ENCODE results near the gene CHST13. TPM values are rescaled to one million over a fixed set of nuclear protein-coding genes. Genes with fewer than 3 reads are reported as not detected.

The CHST13 gene
- total RNA-seq, 1 donor from 2014 or later = 4.2 TPM

DNA sequence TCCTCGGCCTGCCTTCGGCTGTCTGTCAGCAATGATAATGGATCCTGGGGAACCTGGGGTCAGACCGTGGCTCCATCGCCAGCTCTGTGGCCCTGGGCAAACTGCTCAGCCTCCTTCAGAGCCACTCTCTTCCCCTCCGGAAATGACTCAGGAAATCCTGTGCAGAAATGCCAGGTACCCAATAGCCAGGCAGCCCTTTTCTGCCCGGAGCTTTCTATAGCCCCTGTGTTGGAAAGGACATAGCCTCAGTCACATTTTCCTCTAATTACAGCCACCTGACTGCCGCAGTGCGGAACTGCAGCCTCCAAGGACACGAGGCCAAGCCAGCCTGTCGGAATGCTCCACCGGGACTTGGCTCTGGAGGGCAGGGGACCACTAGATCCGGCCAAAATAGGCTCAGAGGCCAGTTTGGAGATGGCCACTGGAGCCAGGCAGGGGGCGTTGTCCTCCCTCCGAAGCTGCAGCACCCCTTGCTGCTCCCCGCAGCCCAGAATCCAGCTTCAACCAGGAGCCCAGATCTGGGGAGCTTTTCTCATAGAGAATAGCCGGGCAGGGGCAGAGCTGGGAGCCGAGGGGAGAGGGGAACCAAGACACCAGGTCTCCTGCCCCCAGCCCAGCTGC, 36.7 kb upstream of the CHST13 start:
- intact Hi-C loops (cut with DNase I) = no loop called here
- Histone ChIP-seq H3K4me1 (peaks cover 13% of the 10 kb centered on the region), H3K36me3 (no peaks in the 10 kb centered on the region), H3K27ac (no peak overlapping the region), H3K4me3 (no peak overlapping the region), H3K9me3 (no peaks in the 10 kb centered on the region), H3K27me3 (no peaks in the 10 kb centered on the region)
- peak in 1 of 2 donors; percentile 46 for TF ChIP-seq POLR2AphosphoS5 (IDR thresholded peaks at IDR 0.05; ENCODE audit: insufficient read depth in 1 of 2, low read depth in 1 of 2)
- TF ChIP-seq CTCF (IDR thresholded peaks at IDR 0.05) = peak in 1 of 3 experiments; percentile 19
- TF ChIP-seq POLR2A (IDR thresholded peaks at IDR 0.05) = no peak
- DNase-seq (ENCODE audit: extremely low spot score in 2 of 2) = no peak

GRCh38 chr3:126488185-126488584, 35.8 kb upstream of the CHST13 start:
- Histone ChIP-seq H3K4me1 (peaks cover 13% of the 10 kb centered on the region), H3K4me3 (no peak overlapping the region), H3K27ac (no peak overlapping the region), H3K36me3 (no peaks in the 10 kb centered on the region), H3K27me3 (no peaks in the 10 kb centered on the region), H3K9me3 (no peaks in the 10 kb centered on the region)
- TF ChIP-seq POLR2AphosphoS5 (IDR thresholded peaks at IDR 0.05; ENCODE audit: insufficient read depth in 1 of 2, low read depth in 1 of 2) (no peak), POLR2A (IDR thresholded peaks at IDR 0.05) (no peak), CTCF (IDR thresholded peaks at IDR 0.05) (no peak)
- DNase-seq (ENCODE audit: extremely low spot score in 2 of 2) = no peak
- intact Hi-C loops (cut with DNase I) = no loop called here

- Histone ChIP-seq H3K4me1 (peaks cover 14% of the 10 kb centered on the region), H3K27ac (no peak overlapping the region), H3K9me3 (no peaks in the 10 kb centered on the region), H3K4me3 (no peak overlapping the region), H3K36me3 (no peaks in the 10 kb centered on the region), H3K27me3 (no peaks in the 10 kb centered on the region)
- TF ChIP-seq CTCF (IDR thresholded peaks at IDR 0.05) (no peak), POLR2A (IDR thresholded peaks at IDR 0.05) (no peak), POLR2AphosphoS5 (IDR thresholded peaks at IDR 0.05; ENCODE audit: insufficient read depth in 1 of 2, low read depth in 1 of 2) (no peak)
- intact Hi-C loops (cut with DNase I) = no loop called here
- no peak for DNase-seq (ENCODE audit: extremely low spot score in 2 of 2)
Observed at GRCh38 chr3:126488886-126489569, 34.9 kb upstream of the CHST13 start.

DNA sequence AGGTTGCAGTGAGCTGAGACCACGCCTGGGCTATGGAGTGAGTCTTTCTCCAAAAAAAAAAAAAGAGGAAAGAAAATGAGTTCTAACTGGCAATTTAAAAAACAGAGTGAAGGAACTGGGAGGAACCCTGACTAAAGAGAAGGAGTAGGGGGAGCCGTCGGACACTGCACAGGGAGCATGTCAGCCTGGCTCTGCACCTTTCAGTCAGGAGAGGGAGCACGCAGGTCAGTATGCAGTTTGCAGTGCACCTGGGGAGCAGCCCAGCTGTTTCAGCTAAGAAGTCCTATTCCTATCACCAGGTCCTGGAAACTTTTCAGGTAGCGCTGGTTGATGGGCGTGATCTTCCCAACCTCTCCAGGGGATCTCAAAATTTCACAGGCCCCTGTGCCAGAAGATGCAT, 33.3 kb upstream of the CHST13 start:
- no peak for TF ChIP-seq POLR2A (IDR thresholded peaks at IDR 0.05)

DNA sequence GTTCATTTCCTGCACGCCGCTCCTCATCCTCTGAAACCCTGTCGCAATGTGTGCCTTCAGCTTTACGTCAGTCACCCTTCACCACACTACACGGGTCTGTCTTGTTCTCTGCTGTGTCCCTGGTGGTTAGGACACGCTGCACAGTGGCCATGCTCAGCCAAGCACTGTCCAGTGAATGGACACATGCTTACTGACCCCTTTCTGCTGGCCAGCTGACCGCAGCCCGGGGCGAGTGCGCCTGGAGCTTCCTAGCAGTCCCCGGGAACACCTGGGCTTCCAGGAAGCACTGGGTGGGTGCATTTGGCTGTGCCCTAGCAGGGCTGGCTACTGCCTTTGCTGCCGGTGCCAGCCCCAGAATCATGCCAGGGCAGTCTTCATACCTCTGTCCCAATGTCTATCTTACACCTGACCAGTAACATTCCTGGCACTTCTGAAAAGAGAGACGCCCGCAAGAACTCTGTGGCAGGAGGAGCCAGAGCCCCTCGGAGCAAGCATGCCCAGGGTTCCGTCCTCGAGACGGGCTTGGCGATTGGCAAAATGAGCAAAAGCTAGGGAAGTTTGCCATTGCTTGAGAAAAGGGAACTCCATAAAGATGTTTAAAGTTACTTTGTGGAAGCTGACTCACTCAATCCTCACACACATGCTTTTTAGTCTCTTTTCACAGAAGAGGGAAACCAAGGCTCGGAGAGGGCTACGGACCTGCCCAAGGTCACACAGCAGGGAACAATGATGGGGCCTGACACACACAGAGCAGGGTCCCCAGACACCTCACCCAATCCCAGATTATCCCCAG, 32.5 kb upstream of the CHST13 start:
- TF ChIP-seq CTCF (IDR thresholded peaks at IDR 0.05) (no peak), POLR2A (IDR thresholded peaks at IDR 0.05) (no peak)
- Histone ChIP-seq H3K36me3 (no peaks in the 10 kb centered on the region), H3K27ac (no peak overlapping the region), H3K9me3 (no peaks in the 10 kb centered on the region), H3K4me3 (no peak overlapping the region), H3K4me1 (peaks cover 15% of the 10 kb centered on the region), H3K27me3 (no peaks in the 10 kb centered on the region)
- intact Hi-C loops (cut with DNase I) = no loop called here
- no peak for DNase-seq (ENCODE audit: extremely low spot score in 2 of 2)

More for the DNA sequence above, 33.3 kb upstream of the CHST13 start:
- no peaks in the 10 kb centered on the region for H3K27me3 ChIP-seq
- DNase-seq (ENCODE audit: extremely low spot score in 2 of 2) = no peak
- no peaks in the 10 kb centered on the region for H3K36me3 ChIP-seq
- intact Hi-C loops (cut with DNase I) = no loop called here
- H3K4me3 ChIP-seq = no peak overlapping the region
- H3K9me3 ChIP-seq = no peaks in the 10 kb centered on the region
- peaks cover 16% of the 10 kb centered on the region for H3K4me1 ChIP-seq
- H3K27ac ChIP-seq = no peak overlapping the region
